Mammary epithelial cell (primary cell): ENCODE measurements around the gene CD58.

Experiments used
- EZH2 ChIP-seq: IDR thresholded peaks from 2 replicates; pipeline ENCODE4 v1.6.1; 2012; ENCODE audit warnings: low read length, inconsistent platforms, borderline replicate concordance
- TF ChIP-seq, protein P1 (sequence below), 2 donors: IDR thresholded peaks in 1 of 2; conservative IDR thresholded peaks in 1 of 2; 2 replicates each; pipeline ENCODE4 v1.5.1; 2011 to 2012; ENCODE audit warnings: inconsistent platforms in 2 of 2, low read length in 2 of 2, mild to moderate bottlenecking in 2 of 2, control low read depth in 1 of 2, low read depth in 1 of 2; ENCODE audit not compliant: insufficient read depth in 1 of 2; ENCODE audit errors: extremely low read depth in 1 of 2

DNA sequence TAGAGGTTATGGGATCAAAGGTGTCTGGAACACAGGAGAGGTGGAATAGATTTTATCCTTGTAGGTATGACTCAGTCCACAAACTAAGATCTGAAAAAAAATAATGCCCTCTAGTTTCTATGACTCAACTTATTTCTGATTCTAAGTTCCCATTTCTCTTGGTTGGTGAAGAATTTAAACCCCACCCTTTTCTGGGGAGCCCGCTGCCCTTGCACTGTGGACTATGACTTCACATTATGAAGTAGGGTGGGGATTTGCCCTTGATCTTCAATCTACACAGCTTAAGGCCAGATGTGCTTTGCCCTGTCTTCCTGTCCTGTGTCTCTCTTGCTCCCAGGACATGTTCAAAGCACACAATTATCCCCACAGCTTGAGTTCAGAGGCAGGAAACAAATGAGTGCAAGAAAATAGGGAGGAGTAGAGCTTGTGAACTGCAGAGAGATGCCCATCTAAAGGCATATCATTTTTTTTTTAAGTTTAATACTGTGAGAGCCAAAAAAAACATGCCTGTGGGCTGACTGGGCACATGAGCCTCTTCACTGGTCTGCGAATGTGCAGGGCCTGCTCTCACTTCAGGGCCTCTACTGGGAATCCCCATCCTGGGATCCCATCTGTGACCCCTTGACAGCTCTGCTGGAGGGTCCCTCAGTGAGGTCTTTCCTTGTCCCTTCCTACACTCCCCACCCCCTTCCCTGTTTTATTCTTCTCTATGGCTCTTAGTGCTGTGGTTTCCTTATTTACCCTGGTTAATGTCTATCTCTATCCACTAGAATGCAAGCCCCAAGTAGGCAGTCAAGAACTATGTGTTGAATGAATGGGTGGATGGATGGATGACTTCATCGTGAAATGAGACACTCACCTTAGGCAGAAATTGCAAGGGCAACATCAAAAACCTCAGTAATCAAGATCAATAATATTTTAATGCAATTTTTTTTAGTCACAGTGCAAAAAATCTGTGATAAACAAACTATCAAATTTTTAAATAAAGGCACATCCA lies 61.5 kb downstream of the CD58 start:
- TF ChIP-seq, protein P1, sequence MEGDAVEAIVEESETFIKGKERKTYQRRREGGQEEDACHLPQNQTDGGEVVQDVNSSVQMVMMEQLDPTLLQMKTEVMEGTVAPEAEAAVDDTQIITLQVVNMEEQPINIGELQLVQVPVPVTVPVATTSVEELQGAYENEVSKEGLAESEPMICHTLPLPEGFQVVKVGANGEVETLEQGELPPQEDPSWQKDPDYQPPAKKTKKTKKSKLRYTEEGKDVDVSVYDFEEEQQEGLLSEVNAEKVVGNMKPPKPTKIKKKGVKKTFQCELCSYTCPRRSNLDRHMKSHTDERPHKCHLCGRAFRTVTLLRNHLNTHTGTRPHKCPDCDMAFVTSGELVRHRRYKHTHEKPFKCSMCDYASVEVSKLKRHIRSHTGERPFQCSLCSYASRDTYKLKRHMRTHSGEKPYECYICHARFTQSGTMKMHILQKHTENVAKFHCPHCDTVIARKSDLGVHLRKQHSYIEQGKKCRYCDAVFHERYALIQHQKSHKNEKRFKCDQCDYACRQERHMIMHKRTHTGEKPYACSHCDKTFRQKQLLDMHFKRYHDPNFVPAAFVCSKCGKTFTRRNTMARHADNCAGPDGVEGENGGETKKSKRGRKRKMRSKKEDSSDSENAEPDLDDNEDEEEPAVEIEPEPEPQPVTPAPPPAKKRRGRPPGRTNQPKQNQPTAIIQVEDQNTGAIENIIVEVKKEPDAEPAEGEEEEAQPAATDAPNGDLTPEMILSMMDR (conservative IDR thresholded peaks at IDR 0.05 in 1 of 2, IDR thresholded peaks at IDR 0.05 in 1 of 2; ENCODE audit: extremely low read depth in 1 of 2, insufficient read depth in 1 of 2, low read depth in 1 of 2, low read length in 2 of 2), result no peak
- TF ChIP-seq EZH2, result no peak
